Midbrain (tissue), 1 donor: ENCODE results near the gene CDC6.

Source experiments
- DNase-seq: peaks from one replicate; lab custom pipeline; 2025; lab: John Stamatoyannopoulos, UW

The CDC6 gene

DNA sequence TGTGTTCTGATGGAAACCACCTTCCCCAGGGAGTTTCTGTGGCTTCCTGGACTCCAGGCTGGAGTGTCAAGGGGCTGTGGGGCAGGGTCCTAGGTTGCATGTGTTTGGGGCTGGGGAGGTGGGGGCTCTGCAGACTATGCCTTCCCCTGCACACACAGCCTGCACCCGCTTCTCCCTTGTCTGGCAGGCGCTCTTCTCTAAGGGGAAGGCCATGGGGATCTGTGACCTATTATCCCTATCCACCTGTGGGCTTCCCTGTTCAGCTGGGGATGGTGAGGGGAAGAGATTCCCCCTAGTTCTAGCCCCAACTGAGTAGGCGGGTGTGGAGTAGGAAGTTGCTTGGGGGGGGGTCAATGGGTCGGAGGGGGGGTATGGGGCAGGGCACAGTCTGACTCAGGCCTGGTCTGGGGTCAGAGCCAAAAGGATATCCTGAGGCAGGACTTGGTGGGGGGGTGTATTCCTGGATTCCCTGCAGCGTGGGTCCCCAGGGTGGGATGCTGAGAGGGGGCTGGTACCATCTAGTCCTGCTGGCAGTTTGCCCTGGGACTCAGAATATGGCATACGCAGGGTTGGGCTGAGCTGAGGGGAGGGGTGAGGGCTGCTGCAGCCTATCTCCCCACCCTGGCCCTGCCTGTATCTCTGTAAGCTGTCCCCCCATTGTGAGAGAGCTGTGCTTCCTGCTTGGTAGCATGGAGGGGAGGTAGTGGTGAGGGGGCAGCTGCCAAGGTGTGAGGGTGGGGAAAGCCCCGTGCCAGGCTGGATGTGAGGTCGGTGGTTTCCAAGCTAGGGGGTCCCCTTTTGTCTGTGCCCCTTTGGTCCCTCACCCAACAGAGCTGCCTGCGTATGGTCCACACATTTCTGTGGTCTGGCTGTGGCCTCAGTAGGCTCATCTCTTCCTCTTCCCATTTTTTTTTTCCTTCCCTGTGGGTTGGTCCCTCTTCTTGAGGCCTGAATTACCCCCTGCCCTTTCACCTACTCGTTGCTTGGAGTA is 36.0 kb downstream of the CDC6 start:
- no peak for DNase-seq

DNA sequence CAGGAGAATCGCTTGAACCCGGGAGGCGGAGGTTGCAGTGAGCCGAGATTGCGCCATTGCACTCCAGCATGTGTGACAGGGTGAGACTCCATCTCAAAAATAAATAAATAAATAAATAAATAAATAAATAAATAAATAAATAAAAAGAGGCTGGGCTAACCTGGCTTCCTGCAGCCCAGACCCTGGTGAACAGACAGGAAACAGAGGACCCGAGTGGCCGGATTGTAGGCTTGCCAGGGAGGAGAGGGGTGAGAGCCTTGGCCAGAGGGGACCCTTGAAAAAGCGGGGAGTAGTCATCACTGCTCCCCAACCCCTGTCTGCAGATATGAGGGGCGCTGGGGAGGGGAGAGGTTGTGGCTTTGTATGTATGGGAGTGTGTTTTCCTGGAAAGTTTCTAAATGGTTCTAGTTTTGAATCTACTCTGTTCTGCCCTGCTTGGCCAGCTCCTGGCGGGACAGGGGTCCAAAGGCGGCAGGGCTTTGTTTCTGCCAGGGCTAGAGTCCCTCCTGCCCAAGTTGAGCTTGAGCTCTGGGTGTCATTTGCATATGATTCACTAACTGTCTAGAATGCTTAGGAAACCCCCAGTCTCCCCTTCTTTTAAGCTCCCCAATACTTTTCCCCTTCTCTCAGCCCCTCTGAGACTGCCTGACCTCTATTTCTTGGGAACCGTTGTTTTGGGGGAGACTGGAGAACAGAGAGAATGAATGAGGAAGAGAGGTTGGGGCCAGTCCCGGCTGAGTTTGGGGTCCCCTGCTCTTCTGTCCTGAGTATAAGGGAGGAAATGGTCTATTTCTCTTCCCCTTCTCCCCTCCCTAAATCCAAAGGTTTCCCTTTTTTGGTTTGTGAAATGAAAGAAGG is 37.7 kb downstream of the CDC6 start:
- DNase-seq: no peak

DNA sequence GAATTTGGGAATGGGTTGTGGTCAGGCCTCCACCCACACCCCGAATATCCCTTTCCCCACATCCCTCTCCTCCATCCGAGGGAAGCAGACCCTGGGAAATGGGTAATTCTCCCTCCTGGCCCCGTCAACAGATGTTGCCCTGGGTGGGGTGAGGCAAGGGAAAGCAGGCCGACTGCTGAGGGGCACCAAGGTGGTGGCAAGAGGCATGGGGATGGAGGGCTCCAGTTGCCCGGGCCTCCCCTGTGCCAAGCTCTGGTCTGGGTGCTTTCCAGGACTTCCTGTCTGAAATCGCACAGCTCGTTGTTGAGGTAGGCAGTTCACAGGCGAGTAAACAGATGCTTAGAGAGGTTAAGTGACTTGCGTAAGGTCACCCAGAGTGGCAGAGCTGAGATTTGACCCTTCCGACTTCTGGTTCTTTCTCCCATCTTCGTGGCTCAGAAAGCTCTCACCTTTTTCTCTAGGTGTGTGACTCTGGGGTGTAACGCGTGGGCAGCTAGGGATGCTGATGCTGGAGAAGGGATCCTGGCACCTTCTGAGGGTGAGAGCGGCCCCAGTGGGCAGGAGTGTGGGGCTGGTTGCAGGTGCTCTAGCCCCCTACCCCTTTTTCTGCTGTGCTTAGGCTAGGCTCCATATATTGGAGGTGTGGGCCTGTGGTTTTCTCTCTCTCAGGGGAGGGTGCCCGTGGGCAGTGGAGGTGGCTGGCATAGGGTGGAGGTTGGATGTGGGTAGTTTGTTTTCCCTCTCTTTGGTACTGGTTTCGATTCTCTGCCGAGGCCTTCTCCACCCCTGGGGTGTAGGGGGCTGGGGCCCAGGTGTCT is 38.5 kb downstream of the CDC6 start:
- DNase-seq: no peak

DNA sequence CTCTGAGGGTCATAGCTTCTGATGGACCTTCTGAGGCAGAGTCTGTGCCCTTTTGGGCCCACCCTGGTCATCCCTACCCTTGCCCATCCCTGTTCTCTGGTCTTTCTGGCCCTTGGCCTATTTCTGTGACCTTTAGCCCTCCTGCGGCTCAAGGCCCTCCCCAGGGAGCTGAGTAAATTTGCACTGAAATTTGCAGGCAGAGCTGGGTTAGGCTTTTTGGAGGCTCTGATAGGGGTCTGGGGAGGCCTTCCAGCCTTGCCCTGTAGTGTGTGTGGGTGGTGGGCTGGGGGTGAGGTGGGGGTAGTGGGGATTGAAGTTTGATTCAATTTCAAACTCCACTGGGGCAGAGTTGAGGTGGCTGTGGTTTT is 39.1 kb downstream of the CDC6 start:
- no peak for DNase-seq

DNA sequence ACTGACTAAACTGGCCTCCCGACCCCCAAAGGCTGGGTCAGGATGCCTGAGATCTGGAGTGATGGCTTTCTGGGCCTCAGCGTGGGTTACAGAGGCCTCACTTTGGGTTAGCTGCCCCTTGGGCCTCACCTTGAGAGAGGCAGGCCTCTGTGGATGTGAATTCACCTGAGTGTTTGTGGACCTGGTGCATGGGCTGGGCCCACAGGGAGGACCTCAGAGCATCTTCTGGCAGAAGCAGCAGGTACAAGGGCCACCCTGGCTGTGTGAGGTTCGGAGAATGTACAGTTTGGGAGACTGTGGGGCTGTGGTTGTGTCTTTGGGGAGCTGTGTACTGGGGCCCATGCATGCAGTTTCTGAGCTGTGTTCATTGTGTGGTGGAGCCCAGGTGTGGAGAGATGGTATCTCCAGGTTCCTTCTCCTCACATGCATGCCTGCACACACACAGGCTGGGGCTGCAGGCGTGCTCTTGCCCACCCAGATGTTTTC is 39.6 kb downstream of the CDC6 start:
- no peak for DNase-seq

DNA sequence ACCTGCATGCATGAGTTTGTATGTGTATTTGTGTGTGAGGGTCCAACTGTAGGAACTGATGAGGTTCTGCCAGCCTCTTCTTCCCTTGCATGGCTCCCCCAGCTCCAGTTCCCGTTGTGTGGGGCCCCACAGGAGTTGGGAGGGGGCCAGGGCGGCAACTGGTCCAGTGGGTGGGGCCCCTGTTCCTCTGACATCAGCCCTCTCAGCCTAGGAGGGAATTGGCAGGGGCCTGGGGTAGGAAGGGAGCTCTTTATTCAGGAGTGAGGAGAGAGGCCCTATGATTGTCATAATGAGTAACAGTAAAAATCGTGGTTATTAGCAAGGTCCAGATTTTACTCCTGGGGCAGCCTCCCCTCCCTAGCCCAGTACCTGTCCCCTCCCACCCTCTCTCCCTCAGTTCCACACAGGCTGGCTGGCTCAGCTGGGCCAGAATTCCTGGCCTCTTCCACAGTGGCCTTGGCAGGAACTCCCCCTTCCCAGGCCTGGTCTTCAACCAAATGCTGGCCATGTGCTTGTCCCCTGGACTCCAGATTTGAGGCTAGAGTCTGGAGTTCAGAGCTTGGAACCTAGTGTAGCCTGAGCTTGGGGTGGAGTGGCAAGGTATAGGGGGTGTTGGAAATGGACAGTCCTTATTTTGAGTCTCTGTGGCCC is 40.2 kb downstream of the CDC6 start:
- no peak for DNase-seq

DNA sequence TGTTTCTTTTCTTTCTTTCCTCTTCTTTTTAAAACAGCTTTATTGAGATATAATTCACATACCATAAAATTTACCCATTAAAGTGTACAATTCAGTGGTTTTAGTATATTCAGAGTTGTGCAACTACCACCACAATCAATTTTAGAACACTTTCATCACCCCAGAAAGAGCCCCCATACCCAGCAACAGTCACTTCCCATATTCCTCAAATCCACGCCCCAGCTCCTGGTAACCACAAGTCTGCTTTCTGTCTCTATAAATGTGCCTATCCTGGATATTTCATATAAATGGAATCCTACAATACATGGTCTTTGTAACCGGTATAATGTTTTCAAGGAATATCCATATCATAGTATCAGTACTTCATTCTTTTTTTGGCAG is 40.7 kb downstream of the CDC6 start:
- DNase-seq: no peak

DNA sequence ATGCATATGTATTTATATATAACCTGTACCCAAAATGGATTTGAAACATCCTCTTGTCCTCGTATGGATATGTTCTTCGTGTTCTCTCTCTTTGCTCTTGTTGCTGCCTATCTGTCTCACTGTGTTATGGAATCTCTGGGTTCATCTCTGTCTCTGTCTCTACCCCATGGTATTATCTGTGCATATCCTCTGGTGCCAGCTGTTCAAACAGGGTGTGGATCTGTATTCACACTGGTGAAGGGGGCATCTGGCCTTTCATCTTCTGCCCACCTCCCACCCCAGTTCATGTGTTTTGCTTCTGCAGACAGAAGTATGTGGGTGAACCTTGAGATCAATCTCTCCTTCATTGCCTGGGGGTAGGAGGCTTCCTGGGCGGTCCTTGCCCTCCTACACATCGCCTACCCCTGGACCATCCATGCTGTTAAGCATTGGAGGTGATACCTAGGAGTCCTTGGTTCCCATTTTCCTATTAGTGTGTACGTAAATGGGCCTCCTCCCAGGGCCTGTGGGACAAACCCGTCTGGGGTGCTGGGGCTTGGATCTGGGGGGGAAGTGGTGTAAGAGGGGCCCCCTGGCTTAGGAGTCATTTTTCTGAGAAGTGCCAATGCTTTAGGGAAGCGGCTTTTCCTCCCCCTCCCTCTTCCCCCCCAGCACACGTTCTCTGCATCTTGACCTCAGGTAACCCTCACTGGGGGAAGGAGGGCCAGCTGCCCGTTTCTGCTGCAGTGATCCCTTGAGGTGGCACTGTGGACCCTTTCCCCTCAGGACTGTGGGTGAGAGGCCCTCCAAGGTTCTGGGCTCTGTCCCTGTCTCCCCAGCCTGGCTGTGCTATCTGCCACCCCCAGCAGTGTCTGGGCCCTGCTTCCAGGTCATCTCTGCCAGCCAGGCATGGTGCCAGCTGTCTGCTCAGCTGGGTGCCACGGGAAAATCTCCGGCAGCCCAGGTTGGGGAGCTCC is 42.4 kb downstream of the CDC6 start:
- no peak for DNase-seq

DNA sequence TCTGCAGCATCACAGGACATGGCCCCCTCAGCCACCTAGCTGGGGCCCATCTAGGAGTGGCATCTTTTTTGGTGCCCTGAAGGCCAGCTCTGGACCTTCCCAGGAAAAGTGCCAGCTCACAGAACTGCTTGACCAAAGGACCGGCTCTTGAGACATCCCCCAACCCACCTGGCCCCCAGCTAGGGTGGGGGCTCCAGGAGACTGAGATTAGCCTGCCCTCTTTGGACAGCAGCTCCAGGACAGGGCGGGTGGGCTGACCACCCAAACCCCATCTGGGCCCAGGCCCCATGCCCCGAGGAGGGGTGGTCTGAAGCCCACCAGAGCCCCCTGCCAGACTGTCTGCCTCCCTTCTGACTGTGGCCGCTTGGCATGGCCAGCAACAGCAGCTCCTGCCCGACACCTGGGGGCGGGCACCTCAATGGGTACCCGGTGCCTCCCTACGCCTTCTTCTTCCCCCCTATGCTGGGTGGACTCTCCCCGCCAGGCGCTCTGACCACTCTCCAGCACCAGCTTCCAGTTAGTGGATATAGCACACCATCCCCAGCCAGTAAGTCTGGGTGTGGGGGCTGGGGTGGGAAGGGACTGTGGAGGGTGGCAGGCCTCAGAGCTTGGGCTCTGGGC is 43.3 kb downstream of the CDC6 start:
- no peak for DNase-seq

DNA sequence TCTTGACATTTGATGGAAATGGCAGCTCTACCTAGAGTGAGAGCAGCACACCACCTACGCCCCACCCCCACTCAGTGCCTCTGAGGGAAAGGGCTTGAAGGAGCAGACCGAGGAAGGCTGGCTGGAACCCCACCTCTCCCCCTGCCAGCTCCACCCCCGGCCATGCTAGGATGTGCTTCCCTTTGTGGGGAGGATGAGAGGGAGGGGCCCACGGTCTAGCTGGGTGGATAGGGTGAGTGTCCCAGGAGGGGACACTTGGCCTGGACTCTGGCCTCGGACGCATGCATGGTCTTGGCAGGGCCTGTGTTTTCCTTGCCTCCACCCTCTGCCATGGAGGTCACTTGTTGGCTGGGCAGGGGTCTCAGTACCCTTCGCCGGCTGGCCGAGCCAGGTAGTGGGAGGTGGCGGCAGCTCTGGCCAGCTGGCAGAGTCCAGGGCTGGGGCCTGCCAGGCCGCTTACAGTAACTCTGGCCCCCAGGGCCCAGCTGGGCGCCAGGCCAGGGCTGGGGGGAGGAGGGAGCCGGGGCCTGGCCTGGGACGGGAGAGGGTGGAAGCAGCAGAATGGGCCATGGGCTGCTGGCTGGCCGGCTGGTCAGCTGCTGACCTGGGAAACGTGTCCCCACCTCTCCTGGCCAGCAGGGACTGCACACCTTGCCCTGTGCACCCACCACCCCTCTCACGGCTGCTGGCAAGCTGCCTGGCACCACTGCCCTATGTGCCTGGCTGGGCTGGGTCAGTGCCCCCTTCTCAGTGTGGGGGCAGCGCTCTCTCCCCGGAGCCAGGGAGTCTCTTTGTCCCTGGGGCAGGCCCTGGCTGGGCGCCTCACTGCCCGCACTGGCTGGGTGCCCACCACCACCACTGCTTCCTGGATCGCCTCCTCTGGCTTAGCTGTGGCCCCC is 44.3 kb downstream of the CDC6 start:
- peak; percentile 83 for DNase-seq

DNA sequence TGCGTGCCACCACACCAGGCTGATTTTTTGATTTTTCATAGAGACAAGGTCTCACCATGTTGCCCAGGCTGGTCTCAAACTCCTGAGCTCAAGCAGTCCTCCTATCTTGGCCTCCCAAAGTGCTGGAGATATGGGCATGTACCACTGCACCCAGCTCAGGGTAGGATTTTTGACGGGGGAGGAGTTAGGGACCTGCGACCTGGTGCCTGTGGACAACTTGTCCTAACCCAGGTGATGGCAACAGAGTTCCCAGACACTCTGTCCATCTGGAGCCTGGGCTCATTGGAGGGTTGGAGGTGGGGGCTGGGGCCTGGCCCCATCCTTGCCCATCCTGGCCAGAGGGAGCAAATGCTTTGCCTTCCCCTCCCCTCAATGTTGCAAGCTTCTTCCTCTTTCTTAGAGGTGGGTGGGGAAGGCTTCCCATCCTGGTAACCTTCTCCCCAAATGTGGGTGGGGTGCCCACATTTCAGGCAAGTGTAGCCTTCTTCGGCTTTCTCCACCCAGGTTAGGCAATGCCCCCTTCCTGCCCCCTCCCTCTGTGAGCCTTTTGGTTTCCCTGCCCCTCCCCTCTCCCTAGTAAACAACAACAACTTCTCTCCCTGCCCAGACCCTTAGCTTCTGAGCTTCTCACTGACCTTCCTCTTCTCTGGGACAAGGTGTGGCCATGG is 46.2 kb downstream of the CDC6 start:
- DNase-seq: no peak

DNA sequence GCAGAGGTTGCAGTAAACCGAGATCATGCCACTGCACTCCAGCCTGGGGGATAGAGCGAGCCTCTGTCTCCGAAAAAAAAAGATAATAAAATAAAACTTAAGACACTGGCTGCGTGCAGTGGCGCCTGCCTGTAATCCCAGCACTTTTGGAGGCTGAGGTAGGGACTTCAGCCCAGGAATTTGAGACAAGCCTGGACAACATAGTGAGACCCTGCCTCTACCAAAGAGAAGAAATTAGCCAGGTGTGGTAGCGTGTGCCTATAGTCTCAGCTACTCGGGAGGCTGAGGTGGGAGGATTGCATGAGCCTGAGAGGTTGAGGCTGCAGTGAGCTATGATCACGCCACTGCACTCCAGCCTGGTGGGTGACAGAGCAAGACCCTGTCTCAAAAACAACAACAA is 47.9 kb downstream of the CDC6 start:
- no peak for DNase-seq

DNA sequence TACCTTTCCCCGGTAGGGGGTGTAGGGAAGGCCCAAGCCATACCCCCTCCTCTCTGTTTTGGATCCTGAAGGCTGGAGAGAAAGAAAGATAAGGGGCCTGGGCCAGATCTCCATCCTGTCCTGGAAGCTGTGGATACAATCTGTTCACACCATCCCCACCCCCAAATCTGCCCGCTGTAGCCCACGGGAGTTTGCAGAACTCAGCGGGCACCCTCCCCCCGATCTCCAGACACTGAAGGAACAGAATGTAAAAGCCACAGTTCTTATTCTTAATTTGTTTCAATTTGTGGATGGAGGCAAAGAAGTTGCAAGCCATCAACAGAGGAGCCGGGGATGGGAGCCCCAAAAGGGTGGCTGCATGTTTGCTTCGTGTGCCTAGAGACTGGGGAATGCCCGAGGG is 49.7 kb downstream of the CDC6 start:
- DNase-seq: no peak

DNA sequence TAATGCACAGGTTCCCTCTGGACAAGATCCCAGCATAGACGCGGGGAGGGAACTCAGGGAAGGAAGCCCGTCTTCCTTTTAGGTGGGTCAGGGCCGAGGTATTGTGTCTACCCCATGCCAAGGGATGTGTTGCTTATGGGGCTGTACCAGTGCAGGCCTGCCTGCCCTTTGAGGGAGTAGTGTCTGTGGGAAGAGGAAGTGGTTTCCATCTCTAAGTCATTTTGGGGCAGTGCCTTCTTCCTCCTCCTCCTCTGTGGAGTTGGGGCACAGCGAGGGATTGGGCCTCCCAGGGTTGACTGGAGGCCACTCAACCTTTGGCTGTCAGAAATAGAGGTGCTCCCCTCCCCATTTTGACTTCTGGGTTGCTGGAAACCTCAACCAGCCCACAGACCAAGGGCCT is 50.4 kb downstream of the CDC6 start:
- DNase-seq: no peak

DNA sequence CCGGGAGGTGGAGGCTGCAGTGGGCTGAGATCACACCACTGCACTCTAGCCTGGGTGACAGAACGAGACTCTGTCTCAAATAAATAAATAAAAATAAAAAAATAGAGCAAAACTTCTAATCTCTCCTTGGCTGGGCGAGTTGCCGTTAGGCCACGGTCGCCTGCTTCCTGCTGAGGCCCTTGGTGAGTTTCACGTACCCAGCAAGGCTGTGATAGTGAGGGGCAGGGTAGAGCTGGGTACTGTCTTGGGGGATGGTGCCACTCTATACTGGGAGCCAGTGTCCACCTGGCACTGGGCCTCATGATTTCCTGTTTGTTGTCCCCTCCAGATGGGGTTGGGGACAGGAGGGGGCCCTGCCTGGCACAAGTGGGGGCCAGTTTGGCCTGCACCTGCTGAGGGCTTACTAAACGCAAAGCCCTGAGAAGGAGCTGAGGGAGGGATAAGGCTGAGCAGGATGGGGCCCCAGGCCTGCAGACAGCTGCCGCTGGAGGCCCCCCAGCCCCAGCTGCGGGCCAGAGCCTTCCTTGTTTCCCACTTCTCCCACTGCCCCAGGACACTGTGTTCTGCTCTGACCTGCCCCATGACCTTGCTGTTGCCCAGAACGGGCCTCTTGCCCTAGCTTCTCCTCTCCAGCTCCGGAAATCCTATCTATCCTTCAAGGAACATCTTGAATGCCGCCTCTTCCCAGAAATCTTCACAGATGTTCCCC is 51.4 kb downstream of the CDC6 start:
- no peak for DNase-seq

DNA sequence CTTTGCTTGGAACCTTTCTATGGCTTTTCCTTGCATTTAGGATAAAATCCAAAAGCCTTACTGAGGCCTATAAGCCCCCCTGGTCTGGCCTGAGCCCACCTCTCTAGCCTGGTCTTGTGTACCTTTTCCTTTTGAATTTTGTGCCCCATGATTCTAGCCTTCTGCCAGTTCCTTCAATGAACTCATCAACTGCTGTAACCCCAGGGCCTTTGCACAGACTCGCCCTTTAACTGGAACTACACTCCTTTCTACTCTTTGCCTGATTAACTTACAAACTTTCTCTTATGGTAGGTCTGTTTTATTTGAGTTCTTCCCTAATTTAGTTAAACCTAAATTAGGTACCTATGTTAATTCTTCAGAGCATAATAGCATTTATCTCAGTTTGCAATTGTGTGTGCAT is 52.6 kb downstream of the CDC6 start:
- DNase-seq: no peak
